Fibroblast of villous mesenchyme (primary cell): ENCODE measurements around the gene CHL1. TPM values are rescaled to one million over a fixed set of nuclear protein-coding genes. Genes with fewer than 3 reads are reported as not detected.

Experiments
- DNase-seq: peaks from one replicate; pipeline ENCODE4 v3.0.0-alpha.2; 2010; ENCODE audit warnings: low read depth
- H3K4me3 ChIP-seq: 2 replicates; pipeline ENCODE4 v1.5.1; 2011; ENCODE audit warnings: low read depth, mild to moderate bottlenecking, low read length
- total RNA-seq: library from RNA; depleted of rRNA; stranded (reverse); fragments of >200 nt; gene quantifications from 2 replicates; pipeline ENCODE4 v1.2.3, GENCODE V29; 2012
- TF ChIP-seq, protein P1 (sequence below): IDR thresholded peaks from 2 replicates; pipeline ENCODE4 v1.5.1; 2012; ENCODE audit warnings: low read depth, mild to moderate bottlenecking, low read length; ENCODE audit not compliant: insufficient read depth

Gene CHL1
- total RNA-seq, 1 donor: not detected

DNA sequence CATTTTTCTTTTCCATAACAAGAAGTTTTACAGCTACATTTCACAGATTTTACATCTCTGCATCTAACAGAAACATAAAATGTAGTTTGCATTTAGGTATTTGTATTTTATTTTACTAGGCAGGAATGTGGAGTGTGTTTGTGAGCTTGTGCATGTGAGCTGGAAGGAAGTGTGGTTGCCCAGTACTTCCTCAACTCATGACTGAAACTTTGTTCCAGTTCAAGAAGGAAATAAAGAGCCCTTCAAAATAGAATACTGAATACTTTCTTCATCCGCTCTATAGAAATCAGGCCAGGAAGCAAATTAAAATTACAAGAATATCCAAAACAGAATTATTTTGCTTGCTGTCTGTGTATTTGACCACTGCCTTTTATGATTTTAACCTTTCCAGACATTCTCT lies 81.3 kb downstream of the CHL1 start:
- TF ChIP-seq, protein P1, sequence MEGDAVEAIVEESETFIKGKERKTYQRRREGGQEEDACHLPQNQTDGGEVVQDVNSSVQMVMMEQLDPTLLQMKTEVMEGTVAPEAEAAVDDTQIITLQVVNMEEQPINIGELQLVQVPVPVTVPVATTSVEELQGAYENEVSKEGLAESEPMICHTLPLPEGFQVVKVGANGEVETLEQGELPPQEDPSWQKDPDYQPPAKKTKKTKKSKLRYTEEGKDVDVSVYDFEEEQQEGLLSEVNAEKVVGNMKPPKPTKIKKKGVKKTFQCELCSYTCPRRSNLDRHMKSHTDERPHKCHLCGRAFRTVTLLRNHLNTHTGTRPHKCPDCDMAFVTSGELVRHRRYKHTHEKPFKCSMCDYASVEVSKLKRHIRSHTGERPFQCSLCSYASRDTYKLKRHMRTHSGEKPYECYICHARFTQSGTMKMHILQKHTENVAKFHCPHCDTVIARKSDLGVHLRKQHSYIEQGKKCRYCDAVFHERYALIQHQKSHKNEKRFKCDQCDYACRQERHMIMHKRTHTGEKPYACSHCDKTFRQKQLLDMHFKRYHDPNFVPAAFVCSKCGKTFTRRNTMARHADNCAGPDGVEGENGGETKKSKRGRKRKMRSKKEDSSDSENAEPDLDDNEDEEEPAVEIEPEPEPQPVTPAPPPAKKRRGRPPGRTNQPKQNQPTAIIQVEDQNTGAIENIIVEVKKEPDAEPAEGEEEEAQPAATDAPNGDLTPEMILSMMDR: no peak
- H3K4me3 ChIP-seq: no peak overlapping the region
- no peak for DNase-seq

DNA sequence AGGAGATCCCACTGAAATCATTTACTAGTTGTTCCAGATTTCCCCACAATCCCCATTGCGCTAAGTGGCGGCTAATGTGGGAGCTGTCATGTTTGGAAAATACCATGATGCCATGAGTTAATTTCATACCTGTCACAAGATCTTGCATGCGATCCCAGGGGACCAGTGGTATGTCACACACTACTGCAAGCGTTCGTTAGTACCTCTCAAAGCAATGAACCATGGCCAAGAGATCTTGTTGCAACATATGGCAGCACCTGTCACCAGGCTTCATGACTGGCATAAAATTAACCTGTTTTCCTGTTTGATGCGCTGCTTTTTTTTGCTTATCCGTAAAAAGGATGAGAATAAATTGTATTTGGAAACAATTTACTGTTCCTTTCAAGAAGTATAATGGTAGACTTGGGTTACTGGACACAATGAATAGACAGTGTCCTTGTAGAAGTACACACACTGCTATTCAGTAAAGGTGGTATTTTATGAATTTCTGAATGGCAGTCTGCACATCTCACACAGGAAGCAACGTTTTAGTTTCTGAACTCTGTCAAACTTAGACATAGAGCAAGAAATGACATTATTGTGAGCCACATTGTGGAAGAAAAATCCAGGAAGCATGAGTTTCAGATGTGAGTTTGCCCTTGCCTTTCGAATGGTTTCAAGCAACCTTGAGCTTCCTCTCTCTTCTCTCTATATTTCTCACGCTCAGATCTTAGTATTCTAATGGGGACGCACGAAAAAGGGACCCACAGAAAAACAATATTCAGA lies 81.9 kb downstream of the CHL1 start:
- DNase-seq: no peak
- TF ChIP-seq, protein P1: no peak
- H3K4me3 ChIP-seq: no peak overlapping the region

DNA sequence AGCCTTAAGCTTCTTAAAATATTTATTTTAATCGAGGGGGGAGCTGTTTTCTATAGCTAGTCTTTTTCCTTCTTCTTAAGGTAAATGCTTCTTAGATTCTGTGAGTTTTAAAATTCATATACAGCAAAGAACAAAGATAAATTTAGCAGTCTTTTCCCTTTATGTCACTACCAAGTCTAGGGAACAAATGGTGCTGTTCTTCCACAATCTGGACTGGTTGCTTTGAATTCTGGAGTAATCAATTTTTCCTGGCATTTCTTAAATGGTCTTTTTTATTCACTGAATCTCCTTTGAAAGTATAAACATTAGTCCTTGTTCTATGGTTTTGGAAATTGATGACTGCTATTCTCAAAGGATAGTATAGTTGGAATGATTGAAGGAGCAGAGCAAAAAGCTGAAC lies 82.8 kb downstream of the CHL1 start:
- no peak overlapping the region for H3K4me3 ChIP-seq
- DNase-seq: no peak
- TF ChIP-seq, protein P1: no peak

DNA sequence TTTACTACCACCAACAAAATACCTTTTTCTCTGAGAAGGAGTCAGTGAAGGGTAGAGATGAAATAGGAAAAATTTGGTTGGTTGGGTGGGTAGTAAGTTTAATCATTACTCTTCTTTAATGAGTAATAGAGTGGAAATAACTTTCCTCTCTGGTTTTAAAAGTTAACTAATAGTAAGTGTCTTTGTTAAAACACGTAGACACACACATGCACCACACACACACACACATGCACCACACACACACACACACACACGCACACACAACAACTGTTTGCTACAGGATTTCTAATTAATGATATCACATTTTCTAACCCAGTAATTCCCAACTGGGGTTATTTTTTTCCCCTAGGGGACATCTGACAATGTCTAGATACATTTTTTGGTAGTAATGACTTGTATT lies 84.1 kb downstream of the CHL1 start:
- no peak overlapping the region for H3K4me3 ChIP-seq
- DNase-seq: no peak
- TF ChIP-seq, protein P1: no peak

DNA sequence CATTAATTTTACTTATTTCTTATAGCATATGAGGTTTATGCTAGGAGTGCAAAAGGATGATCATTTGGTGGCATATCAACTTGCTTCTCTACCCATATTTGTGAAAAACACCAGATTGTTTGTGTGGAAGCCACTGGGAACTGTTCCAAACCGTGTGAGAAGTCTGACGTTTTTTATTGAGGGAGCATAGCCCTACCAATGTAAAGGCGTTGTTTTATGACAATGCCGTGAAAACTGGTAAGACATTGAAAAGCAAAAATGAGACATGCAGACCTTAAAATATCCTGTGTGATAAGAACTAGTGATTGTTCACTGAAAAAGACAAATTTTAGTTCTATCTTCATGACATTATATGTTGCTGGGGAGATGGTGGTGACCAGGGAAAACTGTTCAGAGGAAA lies 87.8 kb downstream of the CHL1 start:
- no peak for DNase-seq
- H3K4me3 ChIP-seq: no peak overlapping the region
- TF ChIP-seq, protein P1: no peak

DNA sequence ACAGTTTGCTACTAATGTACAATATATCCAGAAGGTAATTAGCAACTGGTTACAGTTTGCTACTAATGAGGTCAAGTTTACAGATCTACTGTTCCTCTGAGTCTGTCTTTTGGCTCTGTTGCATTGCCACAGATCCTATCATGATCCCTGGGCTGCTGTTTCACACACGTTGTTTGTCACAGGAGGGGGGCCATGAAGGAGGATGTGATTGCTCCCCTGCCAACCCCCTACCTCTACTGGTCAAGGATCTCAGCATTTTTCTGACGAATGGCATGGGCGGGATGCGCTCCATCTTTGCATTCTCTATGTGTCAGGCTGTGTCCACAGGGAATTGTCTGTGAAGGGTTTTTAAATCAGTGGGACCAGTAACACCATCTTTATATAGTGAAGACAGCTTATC lies 91.9 kb downstream of the CHL1 start:
- TF ChIP-seq, protein P1: no peak
- no peak for DNase-seq
- H3K4me3 ChIP-seq: no peak overlapping the region

DNA sequence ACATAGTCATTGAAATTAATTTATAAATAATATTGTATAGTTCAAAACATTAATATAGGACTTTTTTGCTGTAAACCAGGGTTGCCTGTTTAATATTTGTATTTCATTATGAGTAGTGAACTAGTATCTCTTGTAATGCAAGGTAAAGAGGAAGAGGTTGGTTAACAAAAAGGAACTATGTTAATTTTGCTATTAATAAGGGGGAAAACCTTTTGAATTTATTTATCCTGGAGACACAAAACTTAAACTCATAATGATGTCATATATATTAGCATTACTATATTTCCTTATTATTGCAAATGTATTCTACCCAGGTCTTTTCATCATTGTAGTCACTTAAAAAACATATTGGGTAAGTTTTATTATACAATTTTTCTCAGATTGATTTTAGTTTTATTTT lies 94.5 kb downstream of the CHL1 start:
- no peak for DNase-seq
- TF ChIP-seq, protein P1: no peak
- no peak overlapping the region for H3K4me3 ChIP-seq
